ENCODE data around the gene CPA1. TPM values are rescaled to one million over a fixed set of nuclear protein-coding genes. Genes with fewer than 3 reads are reported as not detected.

CPA1 gene
- total RNA-seq, 1 donor from 2014 or later = not detected

- Mint-ChIP-seq H3K4me1 (ENCODE audit: unreplicated experiment) (peaks cover 3% of the 10 kb centered on the region), H3K36me3 (ENCODE audit: low read depth, unreplicated experiment) (peaks cover 3% of the 10 kb centered on the region), H3K27me3 (ENCODE audit: unreplicated experiment) (peaks cover 9% of the 10 kb centered on the region), H3K9me3 (ENCODE audit: unreplicated experiment) (no peaks in the 10 kb centered on the region), H3K4me3 (ENCODE audit: unreplicated experiment) (no peak overlapping the region), H3K27ac (ENCODE audit: unreplicated experiment) (no peak overlapping the region)
- no peak for DNase-seq (ENCODE audit: low spot score)
- no peak for TF ChIP-seq CTCF (IDR thresholded peaks at IDR 0.05; ENCODE audit: unreplicated experiment)
Measured at GRCh38 chr7:130345136-130345535, 35.2 kb upstream of the CPA1 start.

- Mint-ChIP-seq H3K27ac (ENCODE audit: unreplicated experiment) (no peak overlapping the region), H3K36me3 (ENCODE audit: low read depth, unreplicated experiment) (peaks cover 3% of the 10 kb centered on the region), H3K27me3 (ENCODE audit: unreplicated experiment) (peaks cover 9% of the 10 kb centered on the region), H3K4me1 (ENCODE audit: unreplicated experiment) (peaks cover 7% of the 10 kb centered on the region), H3K9me3 (ENCODE audit: unreplicated experiment) (no peaks in the 10 kb centered on the region), H3K4me3 (ENCODE audit: unreplicated experiment) (no peak overlapping the region)
- DNase-seq (ENCODE audit: low spot score) = no peak
- TF ChIP-seq CTCF (IDR thresholded peaks at IDR 0.05; ENCODE audit: unreplicated experiment) = no peak
Measured at GRCh38 chr7:130345725-130346124, 34.6 kb upstream of the CPA1 start.

GRCh38 chr7:130346177-130346905 lies 34.0 kb upstream of the CPA1 start:
- Mint-ChIP-seq H3K4me1 (ENCODE audit: unreplicated experiment) (peaks cover 13% of the 10 kb centered on the region), H3K4me3 (ENCODE audit: unreplicated experiment) (no peak overlapping the region), H3K9me3 (ENCODE audit: unreplicated experiment) (no peaks in the 10 kb centered on the region), H3K27me3 (ENCODE audit: unreplicated experiment) (peaks cover 9% of the 10 kb centered on the region), H3K36me3 (ENCODE audit: low read depth, unreplicated experiment) (peaks cover 3% of the 10 kb centered on the region), H3K27ac (ENCODE audit: unreplicated experiment) (no peak overlapping the region)
- no peak for DNase-seq (ENCODE audit: low spot score)
- TF ChIP-seq CTCF (IDR thresholded peaks at IDR 0.05; ENCODE audit: unreplicated experiment) = no peak

GRCh38 chr7:130346941-130347340 lies 33.4 kb upstream of the CPA1 start:
- no peak overlapping the region for H3K27ac Mint-ChIP-seq (ENCODE audit: unreplicated experiment)
- no peak for DNase-seq (ENCODE audit: low spot score)
- TF ChIP-seq CTCF (IDR thresholded peaks at IDR 0.05; ENCODE audit: unreplicated experiment) = no peak
- no peaks in the 10 kb centered on the region for H3K9me3 Mint-ChIP-seq (ENCODE audit: unreplicated experiment)
- peaks cover 3% of the 10 kb centered on the region for H3K36me3 Mint-ChIP-seq (ENCODE audit: low read depth, unreplicated experiment)
- H3K4me1 Mint-ChIP-seq (ENCODE audit: unreplicated experiment) = peaks cover 17% of the 10 kb centered on the region
- H3K4me3 Mint-ChIP-seq (ENCODE audit: unreplicated experiment) = no peak overlapping the region
- peaks cover 9% of the 10 kb centered on the region for H3K27me3 Mint-ChIP-seq (ENCODE audit: unreplicated experiment)
